Gastrocnemius medialis (tissue), 4 donors: ENCODE results near the gene EEIG1.

Source experiments
- CTCF ChIP-seq, 5 experiments: fragments of 450-650 bp in 3 of 5; fragments of 200-600 bp in 2 of 5; sonication (generic) in 2 of 5; IDR thresholded peaks in 4 of 5; conservative IDR thresholded peaks in 1 of 5; 1 replicate in 4 of 5; 2 replicates in 1 of 5; pipeline ENCODE4 v1.5.1; 2016 to 2019; ENCODE audit warnings: antibody characterized with exemption in 5 of 5, mild to moderate bottlenecking in 3 of 5, moderate library complexity in 3 of 5
- POLR2A ChIP-seq, 2 donors: fragments of 450-650 bp; IDR thresholded peaks; one replicate each; pipeline ENCODE4 v1.6.1; 2017; ENCODE audit warnings: antibody characterized with exemption in 2 of 2, mild to moderate bottlenecking in 2 of 2, moderate library complexity in 2 of 2

DNA sequence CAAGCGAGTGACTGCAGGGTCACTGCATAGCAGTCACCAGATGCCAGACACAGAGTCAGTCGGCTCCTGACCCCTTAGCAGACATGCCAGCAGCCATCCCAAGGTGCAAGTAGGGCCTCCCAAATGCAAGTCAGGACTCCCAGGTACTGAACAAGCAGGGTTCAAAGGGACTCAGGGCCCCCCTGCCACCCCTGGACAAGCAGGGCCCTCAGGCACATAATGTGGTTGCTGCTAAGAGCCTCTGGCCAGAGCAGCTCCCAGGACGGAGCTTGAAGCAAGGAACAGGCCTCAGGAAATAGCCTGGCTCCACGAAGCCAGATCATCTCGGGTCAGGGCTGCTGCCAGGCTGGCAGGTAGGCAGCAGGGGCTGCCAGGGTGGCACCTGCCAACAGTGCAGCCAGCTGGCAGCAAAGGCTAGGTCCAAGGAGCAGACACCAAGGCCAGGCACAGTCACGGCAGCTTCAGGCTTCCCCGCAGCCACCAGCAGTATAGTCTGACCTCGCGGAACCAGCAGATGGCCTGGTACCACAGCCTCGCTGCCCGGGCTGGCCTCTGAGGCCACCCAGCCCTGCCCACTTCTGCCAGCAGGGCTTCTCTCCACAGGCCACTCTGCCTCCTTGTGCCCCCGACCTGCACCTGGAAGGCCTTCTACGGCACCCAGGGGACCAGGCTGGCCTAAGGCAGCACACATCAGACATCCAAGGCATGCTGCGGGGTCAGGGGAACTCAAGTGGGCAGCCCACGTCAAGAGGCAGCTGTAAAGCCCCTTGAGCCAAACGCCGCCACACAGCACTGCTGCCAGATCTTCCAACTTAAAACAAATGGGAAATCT, 7.4 kb downstream of the EEIG1 start:
- TF ChIP-seq POLR2A (IDR thresholded peaks at IDR 0.05) = no peak
- peak; percentile 39 to 56 (median 47) for TF ChIP-seq CTCF (IDR thresholded peaks at IDR 0.05 in 4 of 5, conservative IDR thresholded peaks at IDR 0.05 in 1 of 5)
